ENCODE results near the gene APC2.

GRCh38 chr19:1469255-1470054 is 19.5 kb downstream of the APC2 start:
- TF ChIP-seq CTCF (IDR thresholded peaks at IDR 0.05): no peak
- TF ChIP-seq POLR2A (IDR thresholded peaks at IDR 0.05): no peak
- no peak for TF ChIP-seq EP300 (IDR thresholded peaks at IDR 0.05)

Measured in ovary (tissue), 3 donors.